Parathyroid adenoma (tissue), 2 donors: ENCODE results near the gene PLA2G2F.

Experiments
- H2AFZ ChIP-seq: fragments of 300-600 bp; sonication (generic); one replicate; pipeline ENCODE4 v1.7.0; 2017; ENCODE audit warnings: antibody characterized with exemption, mild to moderate bottlenecking
- H3K27ac ChIP-seq: fragments of 300-600 bp; sonication (generic); one replicate; pipeline ENCODE4 v1.7.0; 2017
- H3K27me3 ChIP-seq: fragments of 300-600 bp; sonication (generic); one replicate; pipeline ENCODE4 v1.7.0; 2017; ENCODE audit warnings: low read length; ENCODE audit not compliant: control insufficient read depth, insufficient read depth
- H3K36me3 ChIP-seq: fragments of 300-600 bp; sonication (generic); one replicate; pipeline ENCODE4 v1.7.0; 2017; ENCODE audit warnings: low read length; ENCODE audit not compliant: control insufficient read depth, insufficient read depth
- H3K4me1 ChIP-seq: fragments of 300-600 bp; sonication (generic); one replicate; pipeline ENCODE4 v1.7.0; 2017; ENCODE audit warnings: control low read depth
- H3K4me2 ChIP-seq: fragments of 300-600 bp; sonication (generic); one replicate; pipeline ENCODE4 v1.7.0; 2017; ENCODE audit warnings: low read length
- H3K4me3 ChIP-seq: fragments of 300-600 bp; sonication (generic); one replicate; pipeline ENCODE4 v1.7.0; 2017; ENCODE audit warnings: low read depth, low read length
- H3K79me2 ChIP-seq: fragments of 300-600 bp; sonication (generic); one replicate; pipeline ENCODE4 v1.7.0; 2017; ENCODE audit warnings: control low read depth
- H3K9ac ChIP-seq: fragments of 300-600 bp; sonication (generic); one replicate; pipeline ENCODE4 v1.7.0; 2017; ENCODE audit warnings: mild to moderate bottlenecking
- H3K9me3 ChIP-seq: fragments of 300-600 bp; sonication (generic); one replicate; pipeline ENCODE4 v1.7.0; 2017; ENCODE audit warnings: low read length; ENCODE audit not compliant: control insufficient read depth
- TF ChIP-seq, protein P1 (sequence below): fragments of 300-600 bp; sonication (generic); IDR thresholded peaks from one replicate; pipeline ENCODE4 v1.7.0; 2017; ENCODE audit warnings: antibody characterized with exemption, mild to moderate bottlenecking
- donor health status: primary hyperparathyroidism.

The PLA2G2F gene

DNA sequence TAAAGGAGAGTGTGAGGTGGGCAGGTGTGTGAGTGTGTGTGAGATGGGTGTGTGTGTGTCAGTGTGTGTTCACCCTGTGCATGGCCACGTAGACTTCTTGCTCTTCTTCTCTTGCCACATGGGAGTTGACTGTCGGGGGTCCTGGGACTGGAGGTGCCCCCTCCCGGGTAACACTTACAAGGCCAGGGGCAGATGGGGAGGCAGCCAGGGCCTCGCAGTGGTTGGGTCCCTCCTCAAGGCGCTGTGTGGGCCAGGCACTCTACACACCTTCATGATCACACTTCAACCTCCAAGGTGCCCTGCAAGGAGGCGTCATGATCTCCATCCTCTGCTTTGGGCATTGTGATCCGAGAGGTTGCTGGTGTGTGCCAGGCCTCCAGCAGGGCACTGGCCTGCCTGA is 2.3 kb downstream of the PLA2G2F start:
- Histone ChIP-seq H2AFZ (no peak overlapping the region), H3K4me1 (no peaks in the 10 kb centered on the region), H3K4me2 (no peak overlapping the region), H3K9ac (no peak overlapping the region), H3K36me3 (no peaks in the 10 kb centered on the region), H3K79me2 (no peaks in the 10 kb centered on the region), H3K9me3 (no peaks in the 10 kb centered on the region), H3K4me3 (no peak overlapping the region), H3K27me3 (no peaks in the 10 kb centered on the region), H3K27ac (no peak overlapping the region)
- TF ChIP-seq, protein P1, sequence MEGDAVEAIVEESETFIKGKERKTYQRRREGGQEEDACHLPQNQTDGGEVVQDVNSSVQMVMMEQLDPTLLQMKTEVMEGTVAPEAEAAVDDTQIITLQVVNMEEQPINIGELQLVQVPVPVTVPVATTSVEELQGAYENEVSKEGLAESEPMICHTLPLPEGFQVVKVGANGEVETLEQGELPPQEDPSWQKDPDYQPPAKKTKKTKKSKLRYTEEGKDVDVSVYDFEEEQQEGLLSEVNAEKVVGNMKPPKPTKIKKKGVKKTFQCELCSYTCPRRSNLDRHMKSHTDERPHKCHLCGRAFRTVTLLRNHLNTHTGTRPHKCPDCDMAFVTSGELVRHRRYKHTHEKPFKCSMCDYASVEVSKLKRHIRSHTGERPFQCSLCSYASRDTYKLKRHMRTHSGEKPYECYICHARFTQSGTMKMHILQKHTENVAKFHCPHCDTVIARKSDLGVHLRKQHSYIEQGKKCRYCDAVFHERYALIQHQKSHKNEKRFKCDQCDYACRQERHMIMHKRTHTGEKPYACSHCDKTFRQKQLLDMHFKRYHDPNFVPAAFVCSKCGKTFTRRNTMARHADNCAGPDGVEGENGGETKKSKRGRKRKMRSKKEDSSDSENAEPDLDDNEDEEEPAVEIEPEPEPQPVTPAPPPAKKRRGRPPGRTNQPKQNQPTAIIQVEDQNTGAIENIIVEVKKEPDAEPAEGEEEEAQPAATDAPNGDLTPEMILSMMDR = no peak

DNA sequence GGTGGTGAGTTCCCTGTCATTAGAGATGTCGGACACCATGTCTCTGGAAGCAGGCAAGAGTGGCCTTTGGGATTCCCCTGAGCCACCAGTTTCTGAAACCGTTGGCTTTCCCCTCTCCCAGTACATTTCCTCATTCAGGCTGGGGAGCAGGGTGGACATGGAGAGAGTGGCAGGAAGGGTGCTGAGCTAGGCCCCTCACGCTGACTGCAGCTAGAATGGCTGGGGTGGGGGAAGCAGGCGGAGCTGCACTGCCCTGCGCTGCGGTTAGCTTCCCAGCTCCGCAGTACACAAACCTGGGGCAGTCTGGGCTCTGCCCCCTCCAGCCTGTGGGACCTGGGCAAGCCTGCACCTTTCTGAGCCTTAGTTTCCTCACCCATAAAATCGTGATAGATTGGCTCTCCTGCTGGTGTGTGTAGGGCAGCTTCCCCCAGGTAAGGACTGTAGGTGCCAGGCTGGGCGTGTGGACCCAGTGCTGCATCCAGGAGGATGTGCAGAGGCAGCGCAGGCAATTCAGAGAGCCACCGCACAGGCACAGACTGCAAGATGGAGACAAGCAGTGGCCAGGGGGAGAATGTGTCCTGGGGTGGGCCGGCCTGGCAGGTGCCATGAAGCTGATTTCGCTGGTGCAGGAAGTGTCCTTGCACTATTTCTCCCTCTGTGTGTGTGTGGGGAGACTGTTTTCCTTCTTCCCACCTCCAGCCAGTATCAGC is 3.0 kb downstream of the PLA2G2F start:
- no peaks in the 10 kb centered on the region for H3K4me1 ChIP-seq
- no peak overlapping the region for H3K4me2 ChIP-seq
- no peaks in the 10 kb centered on the region for H3K9me3 ChIP-seq
- H3K36me3 ChIP-seq = no peaks in the 10 kb centered on the region
- TF ChIP-seq, protein P1 = no peak
- H3K9ac ChIP-seq = no peak overlapping the region
- no peak overlapping the region for H2AFZ ChIP-seq
- H3K4me3 ChIP-seq = no peak overlapping the region
- no peaks in the 10 kb centered on the region for H3K27me3 ChIP-seq
- no peaks in the 10 kb centered on the region for H3K79me2 ChIP-seq
- no peak overlapping the region for H3K27ac ChIP-seq

DNA sequence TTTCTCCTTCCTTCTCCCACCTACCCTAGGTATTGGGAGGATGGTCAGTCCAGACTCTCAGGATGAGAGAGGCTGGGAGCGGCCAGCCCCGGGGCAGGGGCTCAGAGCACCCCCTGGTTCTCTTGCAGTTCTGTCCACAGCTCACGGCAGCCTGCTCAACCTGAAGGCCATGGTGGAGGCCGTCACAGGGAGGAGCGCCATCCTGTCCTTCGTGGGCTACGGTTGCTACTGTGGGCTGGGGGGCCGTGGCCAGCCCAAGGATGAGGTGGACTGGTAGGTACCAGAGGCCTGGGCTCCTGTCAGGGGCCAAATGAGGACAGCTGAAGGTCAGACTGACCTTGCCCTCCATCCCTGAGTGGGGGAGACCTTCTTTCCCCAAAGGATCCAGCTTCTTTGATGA is 4.2 kb downstream of the PLA2G2F start:
- H3K9ac ChIP-seq = no peak overlapping the region
- no peak overlapping the region for H3K27ac ChIP-seq
- H3K9me3 ChIP-seq = no peaks in the 10 kb centered on the region
- no peaks in the 10 kb centered on the region for H3K79me2 ChIP-seq
- TF ChIP-seq, protein P1 = no peak
- no peaks in the 10 kb centered on the region for H3K27me3 ChIP-seq
- H3K4me1 ChIP-seq = no peaks in the 10 kb centered on the region
- no peak overlapping the region for H2AFZ ChIP-seq
- H3K4me3 ChIP-seq = no peak overlapping the region
- no peak overlapping the region for H3K4me2 ChIP-seq
- H3K36me3 ChIP-seq = no peaks in the 10 kb centered on the region

DNA sequence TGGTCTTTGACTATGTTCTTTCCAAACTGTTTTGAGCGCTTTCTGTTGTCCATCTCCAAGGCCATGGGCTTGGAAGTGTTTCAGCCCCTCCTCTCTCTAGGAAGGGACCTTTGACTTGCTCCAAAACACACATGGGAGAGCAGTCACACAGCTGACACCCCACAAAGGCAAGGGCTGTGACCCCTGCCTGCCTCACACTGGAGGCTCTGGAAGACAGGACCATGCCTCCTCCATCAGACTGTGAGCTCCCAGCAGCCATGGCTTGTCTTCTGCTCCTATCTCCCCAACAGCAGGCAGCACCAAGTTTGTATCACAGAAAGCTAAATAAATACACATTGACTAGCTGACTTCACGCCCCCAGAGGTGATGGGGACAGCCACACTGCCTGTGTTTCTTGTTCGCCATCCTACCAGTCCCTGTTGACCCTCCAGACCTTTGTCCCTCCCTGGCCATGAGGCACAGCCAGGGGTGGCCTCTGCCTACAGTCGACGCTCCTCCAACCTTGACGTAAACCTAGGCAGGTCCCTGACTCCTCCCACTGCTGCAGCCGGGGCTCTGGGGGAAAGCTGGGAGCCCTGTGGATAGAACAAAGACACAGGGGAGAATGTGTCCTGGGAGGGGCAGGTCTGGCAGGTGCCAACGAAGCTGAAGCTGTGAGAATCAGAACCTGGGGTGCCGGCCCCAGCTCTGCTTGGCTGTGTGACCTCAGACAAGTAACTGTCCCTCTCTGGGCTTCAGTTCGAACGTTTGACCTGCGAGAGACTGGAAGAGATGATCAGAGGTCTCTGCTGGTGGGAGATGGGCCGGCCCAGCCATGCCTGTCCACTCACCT is 4.8 kb downstream of the PLA2G2F start:
- Histone ChIP-seq H3K9ac (no peak overlapping the region), H3K4me2 (no peak overlapping the region), H3K36me3 (no peaks in the 10 kb centered on the region), H3K4me3 (no peak overlapping the region), H3K9me3 (no peaks in the 10 kb centered on the region), H3K79me2 (no peaks in the 10 kb centered on the region), H3K27ac (no peak overlapping the region), H3K27me3 (no peaks in the 10 kb centered on the region), H3K4me1 (no peaks in the 10 kb centered on the region), H2AFZ (no peak overlapping the region)
- TF ChIP-seq, protein P1 = no peak
